Stimulated activated CD4-positive, alpha-beta T cell treated with anti-CD3 and anti-CD28 coated beads, Interleukin-1b, Interleukin-23, amount 100 ng/mL, for 48 hours (primary cell): ENCODE measurements around the gene UGT1A5.
"Not testable (repeated sequence)": the region's sequence is repeated elsewhere in the genome, so short reads cannot be mapped to it uniquely, and the experiment has no call there.

Experiments
- DNase-seq: peaks from one replicate; pipeline ENCODE4 v3.0.0-alpha.2; 2020

The UGT1A5 gene

DNA sequence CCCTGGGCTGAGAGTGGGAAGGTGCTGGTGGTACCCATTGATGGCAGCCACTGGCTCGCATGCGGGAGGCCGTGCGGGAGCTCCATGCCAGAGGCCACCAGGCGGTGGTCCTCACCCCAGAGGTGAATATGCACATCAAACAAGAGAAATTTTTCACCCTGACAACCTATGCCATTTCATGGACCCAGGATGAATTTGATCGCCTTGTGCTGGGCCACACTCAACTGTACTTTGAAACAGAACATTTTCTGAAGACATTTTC lies 34.5 kb downstream of the UGT1A5 start:
- no peak for DNase-seq

DNA sequence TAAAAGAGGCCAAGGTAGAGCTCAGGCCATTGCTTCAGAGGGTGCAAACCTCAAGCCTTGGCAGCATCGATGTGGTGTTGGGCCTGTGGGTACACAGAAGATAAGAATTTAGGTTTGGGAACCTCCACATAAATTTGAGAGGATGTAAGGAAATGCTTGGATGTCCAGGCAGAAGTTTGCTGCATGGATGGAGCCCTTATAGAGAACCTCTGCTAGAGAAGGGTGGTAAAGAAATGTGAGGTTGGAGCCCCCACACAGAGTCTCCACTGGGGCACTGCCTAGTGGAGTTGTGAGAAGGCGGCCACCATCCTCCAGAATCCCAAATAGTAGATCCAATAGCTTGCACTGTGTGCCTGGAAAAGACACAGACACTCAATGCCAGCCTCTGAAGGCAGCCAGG lies 38.0 kb downstream of the UGT1A5 start:
- DNase-seq, result not testable (repeated sequence)

DNA sequence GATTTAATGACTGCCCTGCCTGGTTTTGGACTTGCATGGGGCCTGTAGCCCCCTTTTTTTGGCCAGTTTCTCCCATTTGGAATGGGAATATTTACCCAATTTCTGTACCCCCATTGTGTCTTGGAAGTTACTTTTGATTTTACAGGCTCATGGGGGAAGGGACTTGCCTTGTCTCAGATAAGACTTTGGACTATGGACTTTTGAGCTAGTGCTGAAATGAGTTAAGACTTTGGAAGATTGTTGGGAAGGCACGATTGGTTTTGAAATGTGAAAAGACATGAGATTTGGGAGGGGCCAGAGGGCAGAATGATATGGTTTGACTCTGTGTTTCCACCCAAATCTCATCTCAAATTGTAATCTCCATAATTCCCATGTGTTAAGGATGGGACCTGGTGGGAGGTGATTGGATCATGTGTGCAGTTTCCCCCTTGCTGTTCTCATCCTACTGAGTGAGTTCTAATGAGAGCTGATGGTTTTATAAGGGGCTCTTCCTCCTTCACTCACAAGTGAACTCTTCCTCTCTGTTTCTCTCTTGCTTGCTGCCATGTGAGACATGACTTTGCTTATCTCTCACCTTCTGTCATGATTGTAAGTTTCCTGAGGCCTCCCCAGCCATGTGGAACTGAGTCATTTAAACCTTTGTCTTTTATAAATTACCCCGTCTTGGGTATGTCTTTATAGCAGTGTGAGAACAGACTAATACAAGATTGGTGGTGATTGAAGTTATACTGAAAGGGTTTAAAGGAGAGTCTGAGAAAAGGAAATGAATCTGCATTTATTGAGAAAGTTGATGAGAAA lies 38.7 kb downstream of the UGT1A5 start:
- DNase-seq, result not testable (repeated sequence)

DNA sequence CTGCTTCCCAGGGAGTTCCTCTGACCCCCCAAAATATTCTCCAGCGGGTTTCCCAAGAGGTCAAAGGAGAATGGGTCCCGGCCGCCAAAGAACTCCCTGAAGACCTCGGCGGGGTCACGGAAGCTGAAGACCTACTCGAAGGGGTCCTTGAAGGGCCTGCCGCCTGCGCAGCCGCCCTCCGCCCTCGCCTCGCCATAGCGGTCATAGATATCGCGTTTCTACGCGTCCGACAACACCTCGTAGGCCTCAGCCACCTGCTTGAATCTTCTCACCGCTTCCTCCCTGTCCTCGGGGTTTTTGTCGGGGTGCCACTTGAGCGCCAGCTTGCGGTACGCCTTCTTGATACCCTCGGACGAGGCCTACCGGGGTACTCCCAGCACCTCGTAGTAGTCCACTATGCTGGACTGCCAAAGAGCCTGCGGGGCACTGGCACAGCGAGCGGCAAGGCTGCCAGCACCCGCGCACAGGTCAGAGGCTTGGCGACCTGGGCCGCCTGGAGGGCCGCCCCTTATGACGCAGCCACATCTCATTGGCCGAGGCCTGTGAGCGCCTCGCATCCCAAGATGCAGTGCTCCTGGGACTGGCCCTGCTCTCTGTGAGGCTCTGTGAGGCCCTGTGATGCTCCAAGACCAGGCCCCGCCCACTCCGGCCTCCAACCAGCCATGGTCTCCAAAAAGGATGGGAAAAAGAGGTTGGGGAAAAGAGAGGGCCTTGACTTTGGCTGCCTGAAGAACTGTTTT lies 42.3 kb downstream of the UGT1A5 start:
- no peak for DNase-seq

DNA sequence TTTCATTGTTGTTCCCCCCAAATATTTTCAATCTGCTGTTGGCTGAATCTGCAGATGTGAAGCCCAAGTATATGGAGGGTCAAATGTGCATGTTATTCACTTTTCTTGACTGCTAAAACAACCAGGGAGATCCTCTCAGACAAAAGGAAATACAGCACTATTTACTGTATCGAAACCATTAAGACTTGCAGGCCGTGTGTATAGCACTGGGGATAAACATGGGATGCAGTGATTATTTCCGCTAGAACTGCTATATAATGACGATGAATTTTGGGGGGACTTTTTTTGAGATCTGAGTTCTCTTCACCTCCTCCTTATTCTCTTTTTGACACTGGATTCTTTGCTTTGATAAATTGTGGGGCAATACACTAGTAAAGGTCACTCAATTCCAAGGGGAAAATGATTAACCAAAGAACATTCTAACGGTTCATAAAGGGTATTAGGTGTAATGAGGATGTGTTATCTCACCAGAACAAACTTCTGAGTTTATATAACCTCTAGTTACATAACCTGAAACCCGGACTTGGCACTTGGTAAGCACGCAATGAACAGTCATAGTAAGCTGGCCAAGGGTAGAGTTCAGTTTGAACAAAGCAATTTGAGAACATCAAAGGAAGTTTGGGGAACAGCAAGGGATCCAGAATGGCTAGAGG lies 43.8 kb downstream of the UGT1A5 start:
- DNase-seq, result no peak

DNA sequence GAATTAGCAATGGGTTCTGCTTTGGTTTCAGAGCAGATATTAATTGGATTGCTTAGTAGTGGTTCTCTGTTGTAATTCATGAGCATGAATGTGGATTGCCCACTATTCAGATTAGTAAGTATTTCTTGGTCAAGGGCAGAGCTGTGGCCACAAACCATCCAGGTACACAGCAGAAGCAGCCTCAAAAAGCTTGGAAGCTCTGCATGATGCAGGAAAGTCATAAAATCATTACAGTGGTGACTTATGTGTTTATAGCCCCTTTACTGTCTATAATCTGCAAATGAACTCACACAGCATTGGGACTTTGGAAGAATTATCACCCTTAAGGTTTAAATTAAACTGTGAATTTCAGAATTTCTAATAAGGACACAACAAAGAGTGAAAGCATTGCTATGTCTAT lies 45.4 kb downstream of the UGT1A5 start:
- no peak for DNase-seq

DNA sequence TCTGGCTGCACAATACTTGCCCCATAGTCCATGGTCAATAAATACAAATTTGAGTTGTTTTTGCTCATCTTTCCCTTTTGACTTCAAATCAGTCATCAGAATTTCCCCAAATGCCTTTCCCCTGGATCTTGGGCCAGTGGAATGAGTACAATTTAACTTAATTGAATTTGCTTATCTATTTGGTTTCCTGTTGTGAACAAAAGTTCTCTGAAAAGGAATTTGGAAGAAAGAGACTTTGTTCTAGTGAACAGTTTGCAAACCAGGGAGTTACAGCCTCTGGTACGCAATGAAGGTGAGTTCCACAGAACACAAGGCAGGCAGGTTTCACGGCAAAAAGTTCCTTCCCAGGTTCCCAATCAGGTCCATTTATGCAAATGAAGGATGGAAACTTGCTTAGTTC lies 46.1 kb downstream of the UGT1A5 start:
- no peak for DNase-seq

DNA sequence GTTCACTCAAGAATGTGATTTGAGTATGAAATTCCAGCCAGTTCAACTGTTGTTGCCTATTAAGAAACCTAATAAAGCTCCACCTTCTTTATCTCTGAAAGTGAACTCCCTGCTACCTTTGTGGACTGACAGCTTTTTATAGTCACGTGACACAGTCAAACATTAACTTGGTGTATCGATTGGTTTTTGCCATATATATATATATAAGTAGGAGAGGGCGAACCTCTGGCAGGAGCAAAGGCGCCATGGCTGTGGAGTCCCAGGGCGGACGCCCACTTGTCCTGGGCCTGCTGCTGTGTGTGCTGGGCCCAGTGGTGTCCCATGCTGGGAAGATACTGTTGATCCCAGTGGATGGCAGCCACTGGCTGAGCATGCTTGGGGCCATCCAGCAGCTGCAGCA lies 47.3 kb downstream of the UGT1A5 start, which contains the start of gene UGT1A1:
Gene UGT1A1, plus strand, starts transcription at position 228 of the 400 bp plus-strand sequence. Its CDS starts 18 bp downstream, at position 246.
- no peak for DNase-seq

DNA sequence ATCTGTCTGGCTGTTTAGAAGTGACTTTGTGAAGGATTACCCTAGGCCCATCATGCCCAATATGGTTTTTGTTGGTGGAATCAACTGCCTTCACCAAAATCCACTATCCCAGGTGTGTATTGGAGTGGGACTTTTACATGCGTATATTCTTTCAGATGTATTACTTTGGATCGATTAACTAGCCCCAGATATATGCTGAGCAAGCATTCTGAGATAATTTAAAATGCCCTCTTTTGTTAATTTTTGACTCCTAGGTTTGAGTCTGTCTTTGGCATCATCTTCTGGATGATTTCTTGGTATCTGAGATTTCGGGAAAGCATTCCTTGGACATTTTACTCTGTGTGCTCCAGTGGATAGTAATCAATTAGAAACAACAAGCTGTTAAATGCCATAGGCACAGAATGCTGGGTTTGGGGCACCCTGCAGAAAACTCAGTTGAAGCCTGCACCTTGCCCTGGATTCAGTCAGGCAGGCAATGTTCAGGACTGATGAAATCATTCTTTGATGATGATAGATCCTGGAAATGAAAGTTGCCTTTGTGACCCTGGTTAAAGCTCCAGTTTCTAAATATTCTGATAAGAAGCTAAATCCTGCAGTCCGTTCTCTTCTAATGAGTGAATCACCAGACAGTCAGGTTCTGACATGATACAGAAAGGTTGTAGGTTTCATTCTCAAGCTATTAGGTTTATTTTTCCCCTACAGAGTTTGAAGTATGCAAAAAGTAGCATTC lies 48.5 kb downstream of the UGT1A5 start:
- DNase-seq, result no peak

DNA sequence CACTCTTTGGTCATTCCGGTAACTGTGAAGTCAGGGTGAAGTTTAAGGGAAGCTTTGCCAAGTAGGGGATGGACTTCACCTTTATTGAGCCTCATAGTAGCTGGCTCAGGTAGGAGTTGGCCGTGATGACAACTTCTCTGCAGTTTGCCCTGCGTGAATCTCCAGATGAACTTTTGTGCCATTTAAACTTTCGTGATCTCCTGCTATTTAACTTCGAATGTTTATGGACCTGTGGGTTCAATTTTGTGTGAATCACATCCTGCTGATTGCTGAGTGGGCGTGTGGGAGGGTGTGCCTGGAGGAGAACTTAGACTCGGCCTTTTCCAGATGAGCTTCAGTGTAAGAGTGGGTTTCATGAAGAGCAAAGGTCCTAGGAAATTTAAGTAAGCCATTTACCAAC lies 51.6 kb downstream of the UGT1A5 start:
- DNase-seq, result no peak

DNA sequence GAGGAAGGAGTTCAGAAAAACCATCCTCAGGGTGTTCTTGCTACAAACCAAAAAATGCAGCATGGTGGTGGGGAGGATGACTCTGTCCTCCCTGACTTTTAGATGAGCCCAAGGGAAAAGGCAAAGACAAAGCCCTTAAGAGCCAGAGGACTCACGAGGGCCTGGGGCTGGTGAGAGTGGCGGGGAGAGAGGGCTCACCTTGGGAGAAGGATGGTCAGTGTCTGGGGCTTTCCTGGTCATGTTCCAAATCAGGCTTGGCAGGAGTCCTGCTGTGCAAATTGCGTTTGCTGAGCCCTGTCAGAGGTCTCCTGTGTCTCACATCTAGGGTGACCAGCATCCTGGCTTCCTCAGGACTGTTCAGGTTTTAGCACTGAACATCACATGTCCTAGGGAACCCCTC lies 52.1 kb downstream of the UGT1A5 start:
- no peak for DNase-seq

DNA sequence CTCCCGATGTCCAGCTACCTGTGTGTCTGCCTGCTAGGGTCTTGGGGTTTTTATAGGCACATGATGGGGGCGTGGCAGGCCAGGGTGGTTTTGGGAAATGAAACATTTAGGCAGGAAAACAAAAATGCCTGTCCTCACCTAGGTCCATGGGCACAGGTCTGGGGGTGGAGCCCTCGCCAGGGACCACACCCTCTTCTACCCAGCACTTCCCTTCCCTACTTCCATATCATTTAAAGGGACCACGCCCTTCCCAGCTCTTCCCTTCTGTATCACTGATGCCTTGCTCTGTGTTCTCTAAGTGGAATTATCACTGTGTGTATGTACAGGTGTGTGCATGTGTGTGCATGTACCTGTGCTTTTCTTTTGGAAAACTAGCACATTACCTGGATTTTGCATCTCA lies 53.7 kb downstream of the UGT1A5 start:
- no peak for DNase-seq

DNA sequence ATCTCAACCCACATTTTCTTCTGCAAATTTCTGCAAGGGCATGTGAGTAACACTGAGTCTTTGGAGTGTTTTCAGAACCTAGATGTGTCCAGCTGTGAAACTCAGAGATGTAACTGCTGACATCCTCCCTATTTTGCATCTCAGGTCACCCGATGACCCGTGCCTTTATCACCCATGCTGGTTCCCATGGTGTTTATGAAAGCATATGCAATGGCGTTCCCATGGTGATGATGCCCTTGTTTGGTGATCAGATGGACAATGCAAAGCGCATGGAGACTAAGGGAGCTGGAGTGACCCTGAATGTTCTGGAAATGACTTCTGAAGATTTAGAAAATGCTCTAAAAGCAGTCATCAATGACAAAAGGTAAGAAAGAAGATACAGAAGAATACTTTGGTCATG lies 55.4 kb downstream of the UGT1A5 start:
- DNase-seq, result no peak

DNA sequence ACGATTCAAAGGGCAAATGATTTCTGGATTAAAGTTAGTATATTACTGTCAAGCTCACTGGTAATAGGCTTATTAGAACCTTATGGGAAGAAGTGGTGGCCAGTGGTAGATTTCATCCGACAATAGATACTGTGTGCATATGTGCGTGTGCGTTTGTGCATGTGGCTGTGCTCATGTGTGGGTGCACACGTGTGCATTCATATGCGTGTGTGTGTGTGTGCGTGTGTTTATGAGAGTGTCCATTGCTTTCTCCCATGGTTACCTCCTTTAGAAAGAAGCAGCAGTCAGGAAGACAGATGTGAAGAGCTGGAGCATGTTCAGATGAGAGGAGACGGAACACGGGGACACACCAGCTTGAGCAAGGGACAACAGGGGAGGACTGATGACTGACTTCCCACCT lies 56.6 kb downstream of the UGT1A5 start:
- no peak for DNase-seq

DNA sequence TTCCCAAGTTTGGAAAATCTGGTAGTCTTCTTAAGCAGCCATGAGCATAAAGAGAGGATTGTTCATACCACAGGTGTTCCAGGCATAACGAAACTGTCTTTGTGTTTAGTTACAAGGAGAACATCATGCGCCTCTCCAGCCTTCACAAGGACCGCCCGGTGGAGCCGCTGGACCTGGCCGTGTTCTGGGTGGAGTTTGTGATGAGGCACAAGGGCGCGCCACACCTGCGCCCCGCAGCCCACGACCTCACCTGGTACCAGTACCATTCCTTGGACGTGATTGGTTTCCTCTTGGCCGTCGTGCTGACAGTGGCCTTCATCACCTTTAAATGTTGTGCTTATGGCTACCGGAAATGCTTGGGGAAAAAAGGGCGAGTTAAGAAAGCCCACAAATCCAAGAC lies 59.4 kb downstream of the UGT1A5 start:
- DNase-seq, result no peak

DNA sequence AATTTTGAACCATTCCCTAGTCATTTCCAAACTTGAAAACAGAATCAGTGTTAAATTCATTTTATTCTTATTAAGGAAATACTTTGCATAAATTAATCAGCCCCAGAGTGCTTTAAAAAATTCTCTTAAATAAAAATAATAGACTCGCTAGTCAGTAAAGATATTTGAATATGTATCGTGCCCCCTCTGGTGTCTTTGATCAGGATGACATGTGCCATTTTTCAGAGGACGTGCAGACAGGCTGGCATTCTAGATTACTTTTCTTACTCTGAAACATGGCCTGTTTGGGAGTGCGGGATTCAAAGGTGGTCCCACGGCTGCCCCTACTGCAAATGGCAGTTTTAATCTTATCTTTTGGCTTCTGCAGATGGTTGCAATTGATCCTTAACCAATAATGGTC lies 59.9 kb downstream of the UGT1A5 start:
- DNase-seq, result no peak

DNA sequence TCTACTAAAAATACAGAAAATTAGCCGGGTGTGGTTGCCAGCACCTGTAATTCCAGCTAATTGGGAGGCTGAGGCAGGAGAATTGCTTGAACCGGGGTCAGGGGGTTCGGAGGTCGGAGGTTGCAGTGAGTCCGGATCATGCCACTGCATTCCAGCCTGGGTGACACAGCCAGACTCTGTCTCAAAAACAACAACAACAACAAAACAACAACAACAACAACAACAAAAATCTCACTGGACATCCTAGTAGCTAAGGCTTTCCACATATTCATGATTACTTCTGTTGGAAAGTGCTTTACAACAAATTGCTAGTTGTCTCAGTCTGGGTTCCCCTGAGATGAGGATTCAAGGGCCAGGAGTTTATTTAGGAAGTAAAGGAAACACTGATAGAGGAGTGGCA lies 61.1 kb downstream of the UGT1A5 start:
- no peak for DNase-seq

DNA sequence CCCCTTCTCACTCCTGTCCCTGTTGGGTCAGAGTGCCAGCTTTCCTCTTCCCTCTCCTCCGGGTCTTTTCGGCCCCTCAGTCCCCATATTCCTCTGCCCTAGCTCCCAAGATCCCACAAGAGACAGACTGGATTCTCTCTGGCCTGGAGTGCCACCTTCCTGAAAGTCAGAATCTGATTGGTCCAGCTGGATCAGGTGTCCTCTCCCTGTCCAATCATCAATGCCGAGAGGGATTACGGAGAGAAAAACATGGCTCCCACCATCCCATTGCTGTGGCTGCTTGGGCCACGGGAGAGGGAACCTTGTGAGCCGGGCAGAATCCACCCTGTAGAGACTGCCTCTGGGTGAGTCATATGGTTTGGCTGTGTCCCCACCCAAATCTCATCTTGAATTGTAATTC lies 62.7 kb downstream of the UGT1A5 start:
- DNase-seq, result no peak

DNA sequence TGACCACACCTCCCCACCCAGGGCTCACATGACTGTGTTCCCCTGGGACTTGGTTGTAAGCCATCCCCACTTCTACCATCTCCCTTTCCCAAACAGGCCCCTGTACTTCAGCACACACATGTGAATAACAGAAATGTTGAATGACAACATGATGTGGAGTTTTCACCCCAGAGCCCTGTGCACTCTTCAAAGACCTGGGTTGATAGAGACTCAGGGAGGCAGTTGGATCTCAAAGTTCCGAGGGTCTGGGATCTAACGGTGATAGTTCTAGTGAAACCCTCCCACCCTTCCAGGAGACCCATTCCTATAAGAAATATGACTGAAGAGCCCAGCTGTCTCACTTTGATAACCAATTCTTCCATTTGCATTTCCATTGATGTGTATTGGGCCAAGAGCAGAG lies 65.3 kb downstream of the UGT1A5 start, which contains the start of gene MROH2A:
Gene MROH2A, plus strand, starts transcription at position 301 of the 400 bp plus-strand sequence. CDS start 1,029 bp downstream, outside the sequence.
- DNase-seq, result no peak

DNA sequence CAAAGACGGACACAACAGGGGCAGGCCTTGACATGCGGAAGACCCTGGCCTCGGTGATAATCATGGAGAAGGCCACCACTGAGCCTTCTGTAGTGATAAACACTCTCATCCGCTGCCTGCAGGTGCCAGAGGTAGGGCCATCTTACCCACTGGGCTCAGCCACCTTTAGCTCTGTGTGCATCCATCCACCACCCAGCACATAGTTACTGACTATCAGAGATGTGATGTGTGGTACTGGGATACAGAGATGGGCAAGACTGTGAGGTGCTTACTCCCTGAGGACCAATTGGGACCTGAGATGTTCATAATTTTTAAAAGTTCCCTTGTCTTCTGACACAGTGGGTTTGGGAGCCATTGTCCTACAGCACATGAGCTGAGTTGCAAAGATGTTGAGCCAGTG lies 67.0 kb downstream of the UGT1A5 start:
- no peak for DNase-seq

DNA sequence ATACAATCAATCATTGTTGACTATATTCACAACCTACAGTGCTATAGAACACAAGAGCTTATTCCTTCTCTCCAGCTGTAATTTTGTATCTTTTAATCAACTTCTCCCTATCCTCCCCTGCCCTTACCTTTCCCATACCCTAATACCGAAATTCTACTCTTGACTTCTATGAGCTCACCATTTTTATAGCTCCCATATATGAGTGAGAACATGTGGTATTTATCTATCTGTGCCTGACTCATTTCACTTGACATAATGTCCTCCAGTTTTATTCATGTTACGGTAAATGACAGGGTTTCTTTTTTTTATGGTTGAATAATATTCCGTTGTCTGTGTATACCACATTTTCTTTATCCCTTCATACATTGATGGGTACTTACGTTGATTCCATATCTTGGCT lies 68.1 kb downstream of the UGT1A5 start:
- no peak for DNase-seq

DNA sequence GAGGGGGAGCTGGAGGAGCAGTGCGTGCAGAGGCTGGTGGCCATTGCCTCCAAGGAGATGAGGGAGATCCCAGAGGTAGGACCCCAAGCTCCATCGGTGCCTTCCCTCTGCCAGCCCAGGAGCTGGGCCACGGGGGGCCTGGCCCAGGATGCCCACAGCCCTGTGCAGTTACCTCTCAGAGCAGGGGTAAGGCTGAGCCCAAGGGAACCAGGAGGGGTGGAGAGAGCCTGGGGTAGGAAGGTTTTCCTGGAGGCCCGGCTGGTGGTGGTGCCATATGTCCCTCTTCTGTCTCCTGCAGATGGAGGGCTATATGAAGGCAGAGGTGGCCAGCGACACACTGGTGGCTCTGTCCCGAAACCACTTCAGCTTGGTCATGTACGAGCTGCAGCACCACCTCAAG lies 76.8 kb downstream of the UGT1A5 start:
- no peak for DNase-seq

DNA sequence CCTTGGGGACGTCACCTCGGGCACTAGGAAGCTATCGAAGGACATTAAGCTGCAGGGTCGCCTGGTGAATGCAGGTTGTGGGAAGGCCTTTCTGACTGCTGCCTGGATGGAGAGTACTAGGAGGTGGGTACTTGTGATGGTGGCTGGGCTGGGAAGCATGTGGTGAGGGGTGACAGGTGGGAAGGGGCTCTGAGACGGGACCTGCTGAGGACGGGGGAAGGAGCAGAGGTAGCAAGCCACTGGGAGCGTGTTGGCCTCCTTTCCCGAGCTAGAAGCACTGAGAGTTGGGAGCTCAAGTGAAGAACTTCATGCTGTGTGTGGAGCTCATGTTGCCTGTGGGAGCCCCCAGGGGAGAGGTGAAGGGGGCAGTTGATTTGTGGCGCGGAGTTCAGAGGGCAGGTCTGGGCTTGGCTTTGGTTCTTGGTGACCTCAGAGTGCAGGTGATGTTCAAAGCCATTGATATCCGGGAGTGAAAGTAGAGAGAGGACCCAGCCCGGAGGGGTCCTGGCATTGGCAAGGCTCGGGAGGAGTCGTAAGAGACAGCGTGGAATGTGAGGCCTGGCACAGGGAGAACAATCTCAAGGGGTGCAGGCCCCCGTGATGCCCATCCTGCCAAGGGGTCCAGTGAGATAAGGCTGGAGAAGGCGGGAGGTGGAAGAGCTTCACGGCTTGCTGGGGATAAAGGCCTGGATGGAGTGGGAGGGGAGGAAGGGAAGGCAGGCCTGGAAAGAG lies 78.6 kb downstream of the UGT1A5 start:
- no peak for DNase-seq
